ENCODE data around the gene UGT1A7. TPM values are rescaled to one million over a fixed set of nuclear protein-coding genes. Genes with fewer than 3 reads are reported as not detected.

Gene UGT1A7
- total and polyA plus RNA-seq, 4 donors, result 0.45 TPM; not detected in 3

DNA sequence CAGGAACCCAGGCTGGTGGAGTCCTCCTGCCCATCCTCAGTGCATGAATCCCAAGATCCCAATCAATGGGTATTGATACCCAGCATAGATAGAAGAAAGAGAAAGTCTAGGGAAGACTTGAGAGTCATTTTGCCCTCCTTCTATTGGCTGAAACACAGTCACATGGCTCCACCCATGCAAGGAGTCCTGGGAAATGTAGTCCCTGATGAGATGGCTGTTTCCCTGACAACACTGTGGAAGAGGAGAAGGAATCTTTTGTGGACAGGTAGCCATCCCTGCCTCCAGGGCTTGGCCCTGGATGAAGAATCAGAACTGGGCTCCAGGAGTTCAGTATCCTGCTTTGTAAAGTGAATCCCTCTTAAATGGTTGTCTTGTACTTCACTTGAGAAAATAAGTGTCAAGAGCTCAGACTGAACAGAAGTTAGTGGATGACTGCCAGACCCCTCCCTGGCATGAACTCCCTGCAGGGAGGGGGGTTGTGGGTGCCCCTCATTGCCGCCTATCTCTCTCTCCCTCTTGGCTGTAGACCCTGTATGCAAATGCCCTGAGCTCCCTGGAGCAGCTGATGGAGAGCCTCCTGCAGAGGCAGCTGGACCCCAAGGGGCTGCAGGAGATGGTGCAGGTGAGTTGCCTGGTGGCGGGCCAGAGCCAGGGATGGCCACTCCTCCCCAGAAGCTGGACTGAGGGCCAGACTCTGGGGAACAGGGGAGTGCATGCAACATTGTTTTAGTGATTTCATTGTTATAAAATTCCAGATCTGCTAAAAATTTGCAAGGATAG is 132.5 kb downstream of the UGT1A7 start:
- Histone ChIP-seq H3K4me1 (ENCODE audit: control insufficient read depth in 5 of 5, insufficient read depth in 5 of 5, low read length in 5 of 5) (no peaks in the 10 kb centered on the region), H3K27me3 (ENCODE audit: control insufficient read depth in 3 of 3, insufficient read depth in 3 of 3, low read length in 2 of 3) (no peaks in the 10 kb centered on the region), H3K4me3 (no peak overlapping the region), H3K36me3 (ENCODE audit: control insufficient read depth in 4 of 4, insufficient read depth in 4 of 4, low read length in 4 of 4) (no peaks in the 10 kb centered on the region), H3K9ac (ENCODE audit: insufficient read depth in 1 of 2, low read length in 2 of 2) (no peak overlapping the region), H3K9me3 (ENCODE audit: control insufficient read depth in 4 of 4, insufficient read depth in 3 of 4, low read length in 3 of 4) (peaks cover 0 to 3% (median 0%) of the 10 kb centered on the region in 4 donors), H3K27ac (ENCODE audit: low read depth in 1 of 2, low read length in 1 of 2) (no peak overlapping the region)
- ATAC-seq (ENCODE audit: insufficient read depth, low FRiP score) (no peak), DNase-seq (no peak)
- TF ChIP-seq, protein P1, sequence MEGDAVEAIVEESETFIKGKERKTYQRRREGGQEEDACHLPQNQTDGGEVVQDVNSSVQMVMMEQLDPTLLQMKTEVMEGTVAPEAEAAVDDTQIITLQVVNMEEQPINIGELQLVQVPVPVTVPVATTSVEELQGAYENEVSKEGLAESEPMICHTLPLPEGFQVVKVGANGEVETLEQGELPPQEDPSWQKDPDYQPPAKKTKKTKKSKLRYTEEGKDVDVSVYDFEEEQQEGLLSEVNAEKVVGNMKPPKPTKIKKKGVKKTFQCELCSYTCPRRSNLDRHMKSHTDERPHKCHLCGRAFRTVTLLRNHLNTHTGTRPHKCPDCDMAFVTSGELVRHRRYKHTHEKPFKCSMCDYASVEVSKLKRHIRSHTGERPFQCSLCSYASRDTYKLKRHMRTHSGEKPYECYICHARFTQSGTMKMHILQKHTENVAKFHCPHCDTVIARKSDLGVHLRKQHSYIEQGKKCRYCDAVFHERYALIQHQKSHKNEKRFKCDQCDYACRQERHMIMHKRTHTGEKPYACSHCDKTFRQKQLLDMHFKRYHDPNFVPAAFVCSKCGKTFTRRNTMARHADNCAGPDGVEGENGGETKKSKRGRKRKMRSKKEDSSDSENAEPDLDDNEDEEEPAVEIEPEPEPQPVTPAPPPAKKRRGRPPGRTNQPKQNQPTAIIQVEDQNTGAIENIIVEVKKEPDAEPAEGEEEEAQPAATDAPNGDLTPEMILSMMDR (IDR thresholded peaks at IDR 0.05; ENCODE audit: control extremely low read depth, extremely low read depth), result no peak
- 69 to 82% methylated on average over 2 of the region's 2 CpGs for WGBS, 2 donors

- H3K4me3 ChIP-seq, result no peak overlapping the region
- H3K27me3 ChIP-seq (ENCODE audit: control insufficient read depth in 3 of 3, insufficient read depth in 3 of 3, low read length in 2 of 3), result no peaks in the 10 kb centered on the region
- WGBS, 2 donors, result 76 to 94% methylated on average over 6 of the region's 6 CpGs
- peaks cover 0 to 3% (median 0%) of the 10 kb centered on the region in 4 donors for H3K9me3 ChIP-seq (ENCODE audit: control insufficient read depth in 4 of 4, insufficient read depth in 3 of 4, low read length in 3 of 4)
- H3K4me1 ChIP-seq (ENCODE audit: control insufficient read depth in 5 of 5, insufficient read depth in 5 of 5, low read length in 5 of 5), result no peaks in the 10 kb centered on the region
- no peaks in the 10 kb centered on the region for H3K36me3 ChIP-seq (ENCODE audit: control insufficient read depth in 4 of 4, insufficient read depth in 4 of 4, low read length in 4 of 4)
- H3K27ac ChIP-seq (ENCODE audit: low read depth in 1 of 2, low read length in 1 of 2), result no peak overlapping the region
- DNase-seq (no peak), ATAC-seq (ENCODE audit: insufficient read depth, low FRiP score) (no peak)
- H3K9ac ChIP-seq (ENCODE audit: insufficient read depth in 1 of 2, low read length in 2 of 2), result no peak overlapping the region
- TF ChIP-seq, protein P1 (IDR thresholded peaks at IDR 0.05; ENCODE audit: control extremely low read depth, extremely low read depth), result no peak
Observed at GRCh38 chr2:233815861-233816260, 134.2 kb downstream of the UGT1A7 start.

GRCh38 chr2:233816334-233816733 is 134.6 kb downstream of the UGT1A7 start:
- Histone ChIP-seq H3K9me3 (ENCODE audit: control insufficient read depth in 4 of 4, insufficient read depth in 3 of 4, low read length in 3 of 4) (peaks cover 0 to 2% (median 0%) of the 10 kb centered on the region in 4 donors), H3K9ac (ENCODE audit: insufficient read depth in 1 of 2, low read length in 2 of 2) (no peak overlapping the region), H3K27ac (ENCODE audit: low read depth in 1 of 2, low read length in 1 of 2) (no peak overlapping the region), H3K4me3 (no peak overlapping the region), H3K27me3 (ENCODE audit: control insufficient read depth in 3 of 3, insufficient read depth in 3 of 3, low read length in 2 of 3) (no peaks in the 10 kb centered on the region), H3K4me1 (ENCODE audit: control insufficient read depth in 5 of 5, insufficient read depth in 5 of 5, low read length in 5 of 5) (no peaks in the 10 kb centered on the region), H3K36me3 (ENCODE audit: control insufficient read depth in 4 of 4, insufficient read depth in 4 of 4, low read length in 4 of 4) (no peaks in the 10 kb centered on the region)
- WGBS, 2 donors, result 56 to 73% methylated on average over 2 of the region's 2 CpGs
- DNase-seq, result no peak
- ATAC-seq (ENCODE audit: insufficient read depth, low FRiP score), result no peak
- TF ChIP-seq, protein P1 (IDR thresholded peaks at IDR 0.05; ENCODE audit: control extremely low read depth, extremely low read depth), result no peak

All from lung (tissue), 12 donors.